HG03045 (cell line): ENCODE results near the gene TMEM205.

Experiments used
- ATAC-seq: cut with Tn5 transposase; IDR thresholded peaks from one replicate; pipeline ENCODE4 v1.9.1; 2021; ENCODE audit warnings: mild to moderate bottlenecking, moderate library complexity; ENCODE audit not compliant: unreplicated experiment

TMEM205 gene

GRCh38 chr19:11304936-11305335, 41.1 kb downstream of the TMEM205 start:
- no peak for ATAC-seq

DNA sequence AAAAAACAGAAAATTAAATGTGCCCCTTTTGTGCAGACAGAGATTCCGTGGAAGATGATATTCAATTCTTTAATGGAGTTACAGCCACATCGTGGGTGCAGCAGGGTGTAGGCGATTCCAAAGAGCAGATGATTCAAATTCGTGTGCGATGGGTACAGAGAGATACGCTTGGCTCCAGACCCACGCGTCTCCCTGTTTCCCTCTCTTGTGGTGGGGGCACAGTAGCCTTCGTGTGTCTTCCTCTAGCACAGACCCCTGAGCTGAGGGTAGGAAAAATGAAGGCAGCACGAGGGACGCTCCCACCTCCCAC, 45.3 kb downstream of the TMEM205 start:
- no peak for ATAC-seq

DNA sequence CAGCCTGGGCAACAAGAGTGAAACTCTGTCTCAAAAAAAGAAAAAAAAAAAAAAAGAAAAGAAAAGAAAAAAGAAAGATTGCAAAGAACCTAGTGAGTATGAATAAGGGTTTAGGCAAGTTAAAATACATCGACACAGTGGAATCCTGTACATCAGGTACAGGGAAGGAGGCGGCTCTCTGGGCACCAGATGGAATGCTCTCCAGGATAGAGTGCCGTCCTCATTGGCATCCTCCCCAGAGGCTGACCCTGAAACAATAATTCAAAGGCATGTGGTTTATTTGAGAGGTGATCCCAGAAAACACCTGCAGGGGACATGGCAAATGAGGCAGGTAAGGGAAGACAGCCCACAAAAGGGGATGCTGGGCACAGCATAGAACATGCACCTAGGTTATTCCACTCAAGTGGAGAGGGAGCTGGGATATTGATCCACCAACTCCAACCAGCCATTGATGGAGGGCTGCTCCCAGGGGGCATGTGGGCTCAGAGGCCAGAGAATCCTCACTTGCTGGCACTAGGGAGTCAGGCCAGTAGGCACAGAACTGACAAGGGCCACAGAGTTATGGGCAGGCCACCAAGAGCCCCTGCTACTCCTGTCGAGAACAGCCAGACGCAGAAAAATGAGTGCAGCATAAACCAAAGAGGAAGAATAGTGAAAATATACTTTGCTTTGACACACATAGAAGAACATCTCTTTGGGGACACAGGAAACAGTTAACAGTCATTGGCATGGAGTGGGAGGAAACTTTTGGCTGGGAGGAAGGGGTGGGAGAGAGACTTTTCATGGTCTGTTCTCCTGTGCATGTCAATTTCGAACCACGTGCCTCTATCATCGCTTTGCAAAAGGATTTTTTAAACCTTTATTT, 45.9 kb downstream of the TMEM205 start:
- no peak for ATAC-seq

- no peak for ATAC-seq
These were observed 49.8 kb downstream of the TMEM205 start for GRCh38 chr19:11296264-11296663.

GRCh38 chr19:11295665-11296245, 50.3 kb downstream of the TMEM205 start, which contains the start of gene TSPAN16:
Gene TSPAN16, plus strand, starts transcription at chr19:11296160. Its CDS starts 138 bp downstream, at chr19:11296298.
- ATAC-seq: no peak

DNA sequence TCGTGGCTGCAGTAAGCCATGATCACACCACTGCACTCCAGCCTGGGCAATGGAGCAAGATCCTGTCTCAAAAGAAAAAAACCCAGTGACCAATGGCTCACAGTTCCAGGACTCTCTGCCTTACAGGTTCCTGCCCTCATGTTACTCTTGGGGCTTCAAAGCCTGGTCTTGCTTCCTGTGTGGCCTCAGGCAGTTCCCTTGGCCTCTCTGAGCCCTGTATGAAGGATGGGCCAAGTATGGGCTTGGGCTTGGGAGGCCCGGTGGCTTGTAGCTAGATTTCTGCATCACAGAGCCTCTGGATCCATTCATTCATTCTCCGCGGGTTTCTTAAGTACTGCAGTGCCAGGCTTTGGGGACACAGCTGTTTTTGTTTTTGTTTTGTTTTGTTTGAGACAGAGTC, 50.9 kb downstream of the TMEM205 start:
- no peak for ATAC-seq

DNA sequence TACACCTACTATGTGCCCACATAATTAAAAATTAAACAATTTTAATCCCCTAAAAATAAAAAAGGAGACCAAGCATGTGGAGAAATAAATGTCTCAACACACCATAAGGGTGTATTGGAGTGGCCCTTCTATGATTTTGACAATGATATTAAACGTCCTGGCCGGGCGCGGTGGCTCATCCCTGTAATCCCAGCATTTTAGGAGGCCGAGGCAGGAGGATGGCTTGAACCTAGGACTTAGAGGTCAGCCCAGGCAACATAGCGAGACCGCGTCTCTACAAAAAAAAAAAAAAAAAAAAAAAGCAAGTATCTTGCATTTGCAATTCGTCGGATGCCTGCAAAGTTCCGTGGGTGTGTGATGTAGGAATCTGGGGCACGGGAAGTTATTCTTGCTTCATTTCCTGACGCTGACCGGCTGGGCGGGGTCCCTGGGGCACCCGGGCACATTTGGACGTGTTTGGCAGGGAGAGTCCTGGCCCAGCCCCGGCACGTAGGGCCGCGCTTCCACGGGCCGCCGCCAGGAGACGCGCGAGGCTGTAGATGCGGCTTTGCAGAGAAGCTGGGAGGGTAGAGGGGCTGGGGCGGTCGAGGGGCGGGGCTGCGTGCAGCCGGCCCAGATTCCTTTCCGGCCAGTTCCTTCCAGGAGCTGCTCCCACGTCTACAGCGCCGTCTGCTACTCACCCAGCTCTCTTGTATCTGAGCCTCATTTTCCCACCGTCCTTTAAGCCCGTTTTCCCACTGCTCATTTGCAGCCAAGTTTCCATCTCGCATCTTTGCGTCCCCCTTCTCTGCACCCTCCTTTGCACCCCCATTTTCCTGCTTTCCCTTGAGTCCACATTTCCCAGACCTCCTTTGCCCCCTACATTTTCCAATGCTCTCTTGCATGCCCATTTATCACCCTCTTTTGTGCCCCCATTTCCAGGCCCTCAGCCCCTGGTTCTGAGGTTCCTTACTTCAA, 52.4 kb downstream of the TMEM205 start:
- ATAC-seq: no peak
